Adrenal gland (tissue), 12 donors: ENCODE data around the gene SPTBN2. TPM values are rescaled to one million over a fixed set of nuclear protein-coding genes. Genes with fewer than 3 reads are reported as not detected.

Source experiments
- DNase-seq, 7 donors: peaks; one replicate each; pipeline ENCODE4 v3.0.0-alpha.2; 2019 to 2020
- H3K27ac ChIP-seq, 5 donors: fragments of 200-600 bp; sonication (generic) in 4 of 5; 1 replicate in 3 of 5; 2 replicates in 2 of 5; pipeline versions ENCODE4 v1.5.1 to v1.8.0; 2016 to 2020; ENCODE audit warnings: mild to moderate bottlenecking in 1 of 5
- H3K27me3 ChIP-seq: fragments of 200-600 bp; 2 replicates; pipeline ENCODE4 v1.8.0; 2021
- H3K36me3 ChIP-seq, 2 donors: fragments of 200-600 bp; replicated peaks in 1 of 2; 1 replicate in 1 of 2; 2 replicates in 1 of 2; pipeline versions ENCODE4 v1.5.1 to v1.8.0; 2018 to 2022
- H3K4me1 ChIP-seq, 2 donors: fragments of 200-600 bp; replicated peaks in 1 of 2; 1 replicate in 1 of 2; 2 replicates in 1 of 2; pipeline versions ENCODE4 v1.5.1 to v1.8.0; 2018 to 2021
- H3K4me3 ChIP-seq, 4 donors: fragments of 200-600 bp; sonication (generic) in 3 of 4; one replicate each; pipeline ENCODE4 v1.5.1; 2016 to 2018
- H3K9me3 ChIP-seq, 3 donors: fragments of 200-600 bp; sonication (generic) in 1 of 3; replicated peaks in 1 of 3; 1 replicate in 2 of 3; 2 replicates in 1 of 3; pipeline versions ENCODE4 v1.5.1 to v1.8.0; 2016 to 2021
- CTCF ChIP-seq, 6 experiments: fragments of 450-650 bp in 4 of 6; fragments of 200-600 bp in 2 of 6; sonication (generic) in 1 of 6; IDR thresholded peaks; 1 replicate in 5 of 6; 2 replicates in 1 of 6; pipeline versions ENCODE4 v1.5.1 to v1.8.0; 2016 to 2021; ENCODE audit warnings: antibody characterized with exemption in 6 of 6, mild to moderate bottlenecking in 2 of 6, moderate library complexity in 1 of 6
- POLR2A ChIP-seq, 2 donors: fragments of 450-650 bp; IDR thresholded peaks; one replicate each; pipeline ENCODE4 v1.6.1; 2017; ENCODE audit warnings: antibody characterized with exemption in 2 of 2, mild to moderate bottlenecking in 2 of 2, moderate library complexity in 1 of 2
- WGBS, 4 donors: extraction: QIAGEN DNeasy Blood & Tissue Kit in 2 of 4; methylation state at CpG; one replicate each; pipeline versions ENCODE4 v1.1.5 to v1.1.7; 2013 to 2017; 5-methylcytosine and 5-hydroxymethylcytosine counted together
- intact Hi-C, 2 donors: fragments of 100-400 bp; cut with DNase I; formaldehyde crosslinking; loops; one replicate each; pipeline versions ENCODE4 v1.14.1 to v1.15.0; 2022 to 2023
- polyA plus RNA-seq, 3 donors: library from polyadenylated mRNA; stranded (reverse); fragments of 200-250 nt in 2 of 3; fragments of 350-450 nt in 1 of 3; fragmentation: Illumina TruSeq in 1 of 3; extraction: RNeasy Lipid Tissue Mini Kit (QIAGEN cat#74804) in 1 of 3; gene quantifications; one replicate each; pipeline ENCODE4 v1.2.3, GENCODE V29; 2013 to 2014
- total RNA-seq, 9 donors: library from RNA; depleted of rRNA in 4 of 9; stranded (reverse); fragments of >200 nt in 4 of 9; fragments of 120-200 nt in 1 of 9; fragmentation: NEBNext Ultra II Directional in 1 of 9; extraction: Animal tissue kit (Norgen Biotek cat#: 25700) in 1 of 9; gene quantifications; one replicate each; pipeline versions ENCODE4 v1.1.0 to v1.2.4, GENCODE V29; 2013 to 2023
- donor health status: healthy with polysubstance abuse.
- donor health status: Bipolar disorder and iron deficiency.
- donor health status: DM: yes; HTN: yes; CAD: no.
- donor health status: DM: no; HTN: no; CAD: no.
- donor health status: DM: no; HTN: no; CAD: no.
- donor health status: DM: yes; HTN: yes; CAD: no.

Gene SPTBN2
- total and polyA plus RNA-seq, 12 donors = 7.2 to 81.8 (median 63.2) TPM

DNA sequence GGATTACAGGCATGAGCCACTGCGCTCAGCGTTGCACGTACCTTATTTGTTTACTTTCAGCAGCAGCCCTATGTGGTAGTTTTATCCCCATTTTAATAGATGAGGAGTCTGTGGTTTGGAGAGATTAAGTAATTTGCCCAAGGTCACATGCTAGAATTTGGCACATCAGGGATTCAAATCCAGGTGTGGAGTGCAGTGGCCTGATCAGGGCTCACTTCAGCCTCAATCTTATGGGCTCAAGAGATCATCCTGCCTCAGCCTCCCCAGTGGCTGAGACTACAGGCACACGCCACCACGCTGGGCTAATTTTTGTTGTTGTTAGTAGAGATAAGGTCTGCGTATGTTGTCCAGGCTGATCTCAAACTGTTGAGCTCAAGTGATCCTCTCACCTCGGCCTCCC lies 18.5 kb upstream of the SPTBN2 start:
- 94 to 98% (median 96%) methylated on average over 5 to 7 of the region's 7 CpGs for WGBS, 4 donors
- Histone ChIP-seq H3K4me1 (peaks cover 0 to 16% of the 10 kb centered on the region in 2 donors), H3K27me3 (no peaks in the 10 kb centered on the region), H3K36me3 (no peaks in the 10 kb centered on the region), H3K9me3 (no peaks in the 10 kb centered on the region), H3K4me3 (no peak overlapping the region), H3K27ac (peak overlapping the region in 1 of 5 donors; percentile 24)
- DNase-seq = no peak
- TF ChIP-seq POLR2A (IDR thresholded peaks at IDR 0.05) (no peak), CTCF (IDR thresholded peaks at IDR 0.05) (no peak)
- intact Hi-C loops = no loop called here

GRCh38 chr11:66745356-66746235 lies 16.6 kb upstream of the SPTBN2 start:
- WGBS, 4 donors = 51 to 73% (median 54%) methylated on average over 30 to 45 of the region's 45 CpGs
- intact Hi-C loops = no loop called here
- Histone ChIP-seq H3K4me1 (peaks cover 0 to 16% of the 10 kb centered on the region in 2 donors), H3K27me3 (no peaks in the 10 kb centered on the region), H3K27ac (peak overlapping the region in 3 of 5 donors; percentile 76 to 88 (median 85)), H3K9me3 (no peaks in the 10 kb centered on the region), H3K36me3 (no peaks in the 10 kb centered on the region), H3K4me3 (peak overlapping the region in 2 of 4 donors; percentile 73 to 84)
- peak in 5 of 7 donors; percentile 28 to 34 (median 32) for DNase-seq
- TF ChIP-seq CTCF (IDR thresholded peaks at IDR 0.05) = no peak
- TF ChIP-seq POLR2A (IDR thresholded peaks at IDR 0.05) = no peak

- TF ChIP-seq POLR2A (IDR thresholded peaks at IDR 0.05) (peak in 1 of 2 donors; percentile 73), CTCF (IDR thresholded peaks at IDR 0.05) (no peak)
- DNase-seq = peak; percentile 78 to 91 (median 84)
- Histone ChIP-seq H3K4me3 (peak overlapping the region; percentile 73 to 89 (median 80)), H3K9me3 (no peaks in the 10 kb centered on the region), H3K36me3 (no peaks in the 10 kb centered on the region), H3K27me3 (no peaks in the 10 kb centered on the region), H3K27ac (peak overlapping the region; percentile 13 to 88 (median 76)), H3K4me1 (peaks cover 0 to 16% of the 10 kb centered on the region in 2 donors)
- WGBS, 4 donors = 0 to 1% (median 1%) methylated on average over 34 to 95 of the region's 95 CpGs
- intact Hi-C loops = no loop called here
Observed at GRCh38 chr11:66744485-66745355, 15.7 kb upstream of the SPTBN2 start.
